K562 (cell line): Measurements from ENCODE around the gene COL4A1. TPM values are rescaled to one million over a fixed set of nuclear protein-coding genes. Genes with fewer than 3 reads are reported as not detected.

Experiments
- ATAC-seq: fragments of 200-7000 bp; cut with Tn5 transposase; 3 replicates; pipeline ENCODE4 v1.9.1; 2020; ENCODE audit warnings: moderate library complexity
- BruUV-seq: library from RNA; stranded (reverse); fragments of 400-500 nt; replicated peaks from 2 replicates; lab custom pipeline; 2021; lab: Mats Ljungman, UMichigan
- CTCF ChIA-PET: fragments of 300-600 bp; formaldehyde crosslinking; extraction: SDS; loops from one replicate; lab custom pipeline; 2021; ENCODE audit warnings: low intra/inter-chr PET ratio; lab: Yijun Ruan, JAX
- POLR2A ChIA-PET: fragments of 300-600, 350-650 bp; sonication (Branson Sonifier 250); formaldehyde crosslinking; extraction: SDS; loops from one replicate; lab custom pipeline; 2021; ENCODE audit warnings: antibody characterized with exemption, inconsistent platforms; lab: Yijun Ruan, JAX
- DNase-seq, 4 experiments: peaks; one replicate each; pipeline versions ENCODE4 v3.0.0 to v3.0.0-alpha.2; 2011 to 2018; ENCODE audit warnings: low spot score in 3 of 4, mixed read lengths in 3 of 4; ENCODE audit errors: extremely low read depth in 1 of 4
- FAIRE-seq: peaks from 2 replicates; lab custom pipeline; 2011; peaks lifted over from hg19 to GRCh38; lab: Jason Lieb, UNC
- H2AFZ ChIP-seq: 2 replicates; pipeline ENCODE4 v1.6.0; 2011; ENCODE audit warnings: low read depth, low read length, control low read depth, inconsistent platforms
- H3K27ac ChIP-seq: fragments of 200-600 bp; 3 replicates; pipeline ENCODE4 v1.8.0; 2011; ENCODE audit warnings: low read depth, mild to moderate bottlenecking, control low read depth, inconsistent platforms, low read length, moderate library complexity, mixed read lengths; ENCODE audit errors: extremely low read depth
- H3K27me3 ChIP-seq, 2 experiments: fragments of 300-600 bp in 1 of 2; 2 replicates in 1 of 2; 3 replicates in 1 of 2; pipeline versions ENCODE4 v1.6.0 to v1.8.0; 2011; ENCODE audit warnings: inconsistent platforms in 2 of 2, low read length in 2 of 2, mild to moderate bottlenecking in 1 of 2, mixed read lengths in 1 of 2, moderate library complexity in 1 of 2; ENCODE audit not compliant: control insufficient read depth in 2 of 2, insufficient read depth in 2 of 2
- H3K36me3 ChIP-seq: fragments of 300-600 bp; 3 replicates; pipeline ENCODE4 v1.8.0; 2011; ENCODE audit warnings: mild to moderate bottlenecking, low read length, inconsistent platforms; ENCODE audit not compliant: control insufficient read depth, insufficient read depth
- H3K4me1 ChIP-seq, 2 experiments: fragments of 200-600 bp in 1 of 2; replicated peaks in 1 of 2; 2 replicates in 1 of 2; 3 replicates in 1 of 2; pipeline versions ENCODE4 v1.5.1 to v1.8.0; 2011; ENCODE audit warnings: inconsistent platforms in 2 of 2, low read length in 2 of 2, mild to moderate bottlenecking in 1 of 2, mixed read lengths in 1 of 2, moderate library complexity in 1 of 2; ENCODE audit not compliant: control insufficient read depth in 2 of 2, insufficient read depth in 2 of 2
- H3K4me2 ChIP-seq: 2 replicates; pipeline ENCODE4 v1.6.1; 2011; ENCODE audit warnings: low read length, control low read depth, inconsistent platforms, mixed read lengths; ENCODE audit not compliant: insufficient read depth
- H3K4me3 ChIP-seq: fragments of 200-600 bp; sonication (generic), shearing (Covaris generic); 2 replicates; pipeline ENCODE4 v1.5.1; 2016; ENCODE audit warnings: control low read depth, inconsistent platforms
- H3K79me2 ChIP-seq: fragments of 200-600 bp; 3 replicates; pipeline ENCODE4 v1.8.0; 2011; ENCODE audit warnings: low read length, inconsistent platforms; ENCODE audit not compliant: control insufficient read depth, insufficient read depth
- H3K9ac ChIP-seq, 2 experiments: 2 replicates each; pipeline versions ENCODE4 v1.6.0 to v1.6.1; 2011; ENCODE audit warnings: low read depth in 2 of 2, low read length in 2 of 2, control low read depth in 1 of 2, inconsistent platforms in 1 of 2, mild to moderate bottlenecking in 1 of 2, mixed read lengths in 1 of 2; ENCODE audit not compliant: insufficient read depth in 1 of 2
- H3K9me1 ChIP-seq: one replicate; pipeline ENCODE4 v1.6.0; 2011; ENCODE audit warnings: inconsistent platforms, mild to moderate bottlenecking, low read length, moderate library complexity; ENCODE audit not compliant: control insufficient read depth, insufficient read depth
- H3K9me3 ChIP-seq: replicated peaks from 2 replicates; pipeline ENCODE4 v1.5.1; 2011; ENCODE audit warnings: low read depth, low read length, inconsistent platforms; ENCODE audit not compliant: control insufficient read depth, insufficient read depth
- H4K20me1 ChIP-seq: replicated peaks from 2 replicates; pipeline ENCODE4 v1.6.1; 2011; ENCODE audit warnings: low read length, inconsistent platforms, mixed read lengths; ENCODE audit not compliant: control insufficient read depth, insufficient read depth
- E2F6 ChIP-seq, 2 experiments: IDR thresholded peaks; 2 replicates each; pipeline ENCODE4 v1.6.1; 2011; ENCODE audit warnings: borderline replicate concordance in 1 of 2, control low read depth in 1 of 2, low read depth in 1 of 2, low read length in 1 of 2, mild to moderate bottlenecking in 1 of 2, mixed read lengths in 1 of 2, moderate library complexity in 1 of 2; ENCODE audit not compliant: insufficient read depth in 1 of 2, insufficient read length in 1 of 2, poor library complexity in 1 of 2, severe bottlenecking in 1 of 2; ENCODE audit errors: extremely low read depth in 1 of 2
- PURB ChIP-seq: sonication (generic); formaldehyde crosslinking; IDR thresholded peaks from 2 replicates; pipeline ENCODE4 v1.9.0; 2021; ENCODE audit warnings: low read depth, mild to moderate bottlenecking, missing genetic modification reagents
- ZNF398 ChIP-seq: fragments of 250-450 bp; sonication (Bioruptor Pico); IDR thresholded peaks from 2 replicates; pipeline ENCODE4 v1.8.0; 2021; ENCODE audit warnings: moderate library complexity, mild to moderate bottlenecking, inconsistent platforms
- ZNF444 ChIP-seq: fragments of 250-450 bp; sonication (Bioruptor Pico); IDR thresholded peaks from 2 replicates; pipeline ENCODE4 v1.4.0; 2020; ENCODE audit warnings: mild to moderate bottlenecking, moderate library complexity
- WGBS: fragments of 100-300 bp; shearing (Covaris generic); methylation state at CpG from one replicate; pipeline ENCODE4 v1.1.6; 2016; ENCODE audit warnings: low coverage, mixed read lengths; ENCODE audit not compliant: insufficient coverage; ENCODE audit errors: missing lambda C conversion rate; 5-methylcytosine and 5-hydroxymethylcytosine counted together
- in situ Hi-C: fragments of 300-500 bp; cut with MboI; formaldehyde crosslinking; loops from 4 replicates; pipeline ENCODE4 v1.15.0; 2018; ENCODE audit warnings: inconsistent platforms, mixed read lengths
- intact Hi-C: fragments of 100-400 bp; cut with micrococcal nuclease; formaldehyde crosslinking; loops from 2 replicates; pipeline ENCODE4 v1.14.2; 2022
- polyA plus RNA-seq, 8 experiments: library from polyadenylated mRNA; depleted of rRNA in 4 of 8; stranded (reverse) in 5 of 8; unstranded in 3 of 8; fragments of >200 nt; fragmentation: Nextera tagmentation in 2 of 8; fragmentation: Illumina TruSeq in 1 of 8; extraction: Ambion mirVana in 2 of 8; extraction: Trizol in 1 of 8; gene quantifications; 2 replicates each; pipeline versions ENCODE4 v1.2.1 to v1.2.3, GENCODE V29; 2011 to 2014; ENCODE audit warnings: inconsistent platforms in 1 of 8, missing spikeins in 1 of 8
- total RNA-seq, 7 experiments: library from RNA; depleted of rRNA in 6 of 7; stranded (reverse); fragments of >200 nt in 6 of 7; fragmentation: Illumina TruSeq in 2 of 7; extraction: Trizol in 2 of 7; gene quantifications; 2 replicates each; pipeline versions ENCODE4 v1.2.1 to v1.2.3, GENCODE V29; 2011 to 2021; ENCODE audit warnings: low replicate concordance in 1 of 7

The COL4A1 gene
- total and polyA plus RNA-seq, 9 of the 15 experiments (the other 6 are each of a cell fraction or from before 2014, with no cell fraction given) = 0.35 TPM; not detected in 8

- TF ChIP-seq E2F6 (IDR thresholded peaks at IDR 0.05; ENCODE audit: borderline replicate concordance in 1 of 2, extremely low read depth in 1 of 2, insufficient read depth in 1 of 2, insufficient read length in 1 of 2, low read depth in 1 of 2, low read length in 1 of 2, poor library complexity in 1 of 2, severe bottlenecking in 1 of 2) (no peak), ZNF398 (no peak), ZNF444 (CRISPR knock-in tag) (no peak)
- TF ChIP-seq, all 486 proteins: peak for 0
Observed at GRCh38 chr13:110224519-110224918, 82.4 kb downstream of the COL4A1 start (continued).

DNA sequence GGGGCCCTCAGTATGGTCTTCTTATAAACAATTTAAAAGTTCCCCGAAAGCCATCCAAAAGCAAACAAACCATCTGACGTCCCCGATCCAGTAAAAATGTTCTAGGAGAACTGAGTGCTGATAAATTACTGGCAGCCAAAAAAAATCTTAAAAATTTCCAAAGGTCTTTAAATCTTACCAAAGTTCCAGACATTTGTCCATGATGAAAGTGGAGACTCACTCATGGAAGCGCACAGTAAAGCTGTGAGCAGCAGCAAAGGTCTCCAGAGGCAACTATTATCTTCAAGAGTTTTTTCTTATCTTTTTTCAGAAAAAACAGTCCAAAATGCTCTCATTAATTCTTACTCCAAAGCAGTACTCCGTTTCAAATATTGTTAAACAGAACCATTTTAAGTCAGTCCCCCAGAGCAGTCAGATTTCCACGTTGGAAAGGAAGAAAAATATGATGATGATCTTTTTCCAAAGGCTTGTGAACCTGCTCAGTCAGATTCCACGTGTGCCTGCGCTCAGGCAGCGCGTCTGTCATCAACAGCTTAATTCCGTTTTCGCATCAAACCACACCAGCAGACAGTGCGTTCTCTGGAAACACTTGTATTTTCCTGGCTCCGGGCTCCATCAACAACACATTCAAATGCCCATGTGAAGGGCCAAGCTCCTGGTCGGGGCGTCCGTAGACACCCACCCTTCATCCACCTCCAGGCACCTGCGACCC is 85.4 kb downstream of the COL4A1 start:
- H3K9ac ChIP-seq = no peak overlapping the region
- H3K36me3 ChIP-seq = no peaks in the 10 kb centered on the region
- H3K79me2 ChIP-seq = no peaks in the 10 kb centered on the region
- no peak overlapping the region for H3K27ac ChIP-seq
- H3K4me1 ChIP-seq = 0 out of 5 replicates have a peak, but pooled peaks cover 0 to 3% of the 10 kb centered on the region in 2 experiments
- TF ChIP-seq PURB (CRISPR knock-in tag) = no peak
- FAIRE-seq = no peak
- no peak for DNase-seq
- 1% methylated on average over 15 of the region's 18 CpGs for WGBS
- no TSS peak for BruUV-seq
- CTCF ChIA-PET = interaction anchor here (0.5 to 1.7 kb wide), 2 partner anchors 191 to 1239 kb away, joined by 3 to 5 read pairs; no protein-coding TSS in a partner anchor
- H2AFZ ChIP-seq = no peak overlapping the region
- no peaks in the 10 kb centered on the region for H3K9me3 ChIP-seq
- H3K9me1 ChIP-seq = no peaks in the 10 kb centered on the region
- no peak overlapping the region for H3K4me2 ChIP-seq
- intact Hi-C loops = loop anchor here (1.0 to 2.0 kb wide), 2 partner anchors 191 to 223 kb away; no protein-coding TSS in a partner anchor
- no peaks in the 10 kb centered on the region for H4K20me1 ChIP-seq
- no peak for ATAC-seq
- peaks cover 0 to 20% of the 10 kb centered on the region in 2 experiments; a peak in 3 of 5 replicates for H3K27me3 ChIP-seq
- H3K4me3 ChIP-seq = no peak overlapping the region
- POLR2A ChIA-PET = interaction anchor here (0.7 kb wide), 2 partner anchors 223 to 315 kb away, joined by 3 read pairs; no protein-coding TSS in a partner anchor
- in situ Hi-C loops = no loop called here
